GM18951 (cell line): ENCODE measurements around the gene CDC25C.
"Not testable (repeated sequence)": the region's sequence is repeated elsewhere in the genome, so short reads cannot be mapped to it uniquely, and the experiment has no call there.

Source experiments
- POLR2A ChIP-seq: IDR thresholded peaks from 4 replicates; pipeline ENCODE4 v1.6.1; 2011; ENCODE audit warnings: mild to moderate bottlenecking; ENCODE audit not compliant: insufficient read length, insufficient read depth; ENCODE audit errors: extremely low read depth
- in situ Hi-C: fragments of 300-500 bp; cut with MboI; formaldehyde crosslinking; loops from one replicate; pipeline ENCODE4 v1.12.0; 2022; ENCODE audit warnings: low sequenced_read_pairs, mixed read lengths, inconsistent platforms; ENCODE audit not compliant: unreplicated experiment

The CDC25C gene

DNA sequence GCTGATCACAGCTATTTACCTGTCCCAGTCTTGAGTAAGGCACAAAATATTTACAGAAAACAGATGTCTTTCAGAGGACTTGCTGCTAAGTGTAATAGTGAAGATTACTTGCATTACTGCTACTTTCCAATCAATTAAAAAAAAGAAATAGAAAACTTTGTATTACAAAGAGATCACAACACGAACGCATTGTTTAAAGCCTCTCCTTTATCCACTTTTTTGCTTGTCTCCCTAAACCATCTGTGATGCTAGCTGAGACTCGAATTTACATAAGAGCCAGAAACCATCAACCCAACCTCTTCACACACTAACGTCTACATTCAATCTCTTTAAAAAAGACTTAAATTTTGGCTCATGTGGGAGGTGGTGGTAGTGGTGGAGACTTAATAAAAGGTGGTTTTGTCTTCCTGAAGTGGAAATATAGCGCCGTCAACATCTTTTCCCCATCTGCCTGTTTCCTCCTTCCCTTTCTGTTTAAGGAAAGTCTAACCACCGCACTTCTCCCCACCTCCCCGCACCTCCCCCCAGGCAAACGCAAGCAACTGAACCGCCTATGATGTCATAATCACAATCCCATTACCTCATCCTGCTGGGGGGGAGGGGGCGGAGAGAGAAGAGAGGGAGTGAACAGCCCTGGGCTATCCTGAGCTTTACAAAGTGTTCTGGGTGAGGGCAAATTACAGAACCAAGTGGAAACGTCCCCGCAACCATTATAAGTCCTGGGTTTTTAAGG lies 5.5 kb upstream of the CDC25C start:
- TF ChIP-seq POLR2A: peak; percentile 35
- in situ Hi-C loops: no loop called here

DNA sequence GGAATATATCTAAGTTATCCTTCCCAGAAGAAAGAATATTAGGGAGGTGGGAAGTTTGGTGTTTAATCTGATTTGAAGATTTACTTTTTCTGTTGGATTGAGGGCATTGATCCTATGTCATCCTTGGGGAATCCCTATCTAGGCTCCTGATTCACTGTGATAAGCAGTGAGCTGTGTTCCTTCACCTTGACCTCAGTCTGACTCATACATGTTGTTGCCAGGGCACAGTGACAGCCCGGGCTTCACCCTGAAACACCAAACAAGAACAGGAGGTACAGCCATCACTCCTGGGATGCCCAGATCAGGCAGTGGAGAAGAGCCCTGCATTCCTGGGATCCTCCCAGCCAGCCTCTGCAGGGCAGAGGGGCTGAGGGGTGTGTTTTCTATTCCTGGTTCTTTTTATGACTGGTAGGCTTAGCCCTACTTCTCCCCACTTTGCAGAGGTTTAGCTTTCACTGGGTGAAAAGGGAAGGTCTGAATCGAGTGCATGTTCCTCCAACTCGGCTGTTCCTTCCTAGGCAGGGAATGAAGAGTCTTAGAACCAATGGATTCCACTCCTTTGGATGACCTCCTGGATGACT lies 3.4 kb upstream of the CDC25C start:
- in situ Hi-C loops: no loop called here
- TF ChIP-seq POLR2A: no peak

DNA sequence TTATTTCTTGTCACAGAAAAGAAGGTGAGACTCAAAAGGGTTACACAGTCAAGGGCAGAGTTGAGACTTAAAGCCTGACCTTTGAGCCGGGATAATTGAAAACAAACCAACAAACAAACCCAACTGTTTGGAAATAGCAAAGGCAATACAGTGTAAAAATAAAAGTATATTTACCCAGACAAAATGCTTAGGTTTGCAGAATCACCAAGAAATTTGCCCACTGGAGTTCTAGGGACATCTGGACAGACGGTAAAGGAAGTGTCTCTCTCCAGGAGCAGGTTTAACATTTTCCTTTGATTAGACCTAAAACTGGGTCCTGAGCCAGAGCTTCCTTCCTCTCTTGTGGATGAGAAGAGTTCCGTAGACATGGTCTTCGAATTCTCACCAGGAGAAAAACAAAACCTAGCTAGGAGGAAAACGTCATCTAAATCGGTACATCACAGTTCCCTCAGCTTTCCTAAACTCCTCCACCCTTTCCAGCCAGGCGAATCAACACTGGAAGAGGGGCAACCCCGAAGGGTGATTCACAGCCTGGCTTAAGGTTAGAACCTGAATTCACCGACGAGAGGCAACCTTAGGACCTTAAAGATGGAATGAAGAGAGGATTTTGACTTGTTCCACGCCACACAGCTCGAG lies 673 bp downstream of the CDC25C start:
- in situ Hi-C loops: no loop called here
- no peak for TF ChIP-seq POLR2A

DNA sequence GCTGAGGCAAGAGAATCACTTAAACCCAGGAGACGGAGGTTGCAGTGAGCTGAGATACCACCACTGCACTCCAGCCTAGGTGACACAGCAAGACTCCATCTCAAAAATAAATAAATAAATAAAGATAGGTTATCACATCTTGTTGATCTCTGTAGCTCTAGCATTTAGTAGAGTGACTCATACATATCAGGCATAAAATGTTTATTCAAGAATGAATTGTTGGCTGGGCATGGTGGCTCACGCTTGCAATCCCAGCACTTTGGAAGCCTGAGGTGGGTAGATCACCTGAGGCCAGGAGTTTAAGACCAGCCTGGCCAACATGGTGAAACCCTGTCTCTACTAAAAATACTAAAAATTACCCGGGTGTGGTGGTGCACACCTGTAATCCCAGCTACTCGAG lies 13.4 kb downstream of the CDC25C start:
- in situ Hi-C loops: not testable (repeated sequence)

DNA sequence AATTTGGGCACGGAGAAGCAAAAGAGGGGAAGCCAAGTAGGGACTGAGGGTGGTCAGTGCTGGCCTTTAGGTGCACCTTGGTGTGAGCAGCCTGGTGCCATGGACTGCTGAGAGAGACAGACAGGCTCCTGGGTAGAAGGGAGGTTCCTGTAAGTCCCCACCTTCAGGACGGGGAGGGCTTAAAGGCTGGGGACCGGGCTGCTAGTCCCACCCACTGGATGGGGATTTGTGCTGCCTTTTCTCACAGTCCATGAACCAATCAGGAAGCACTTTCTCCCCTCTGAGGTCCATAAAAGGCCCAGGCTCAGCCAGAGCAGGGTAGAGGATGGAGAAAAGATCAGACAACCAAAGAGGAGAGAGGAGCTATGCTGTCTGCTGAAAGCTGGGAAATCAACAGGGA lies 15.2 kb downstream of the CDC25C start:
- in situ Hi-C loops: no loop called here
- TF ChIP-seq POLR2A: no peak

DNA sequence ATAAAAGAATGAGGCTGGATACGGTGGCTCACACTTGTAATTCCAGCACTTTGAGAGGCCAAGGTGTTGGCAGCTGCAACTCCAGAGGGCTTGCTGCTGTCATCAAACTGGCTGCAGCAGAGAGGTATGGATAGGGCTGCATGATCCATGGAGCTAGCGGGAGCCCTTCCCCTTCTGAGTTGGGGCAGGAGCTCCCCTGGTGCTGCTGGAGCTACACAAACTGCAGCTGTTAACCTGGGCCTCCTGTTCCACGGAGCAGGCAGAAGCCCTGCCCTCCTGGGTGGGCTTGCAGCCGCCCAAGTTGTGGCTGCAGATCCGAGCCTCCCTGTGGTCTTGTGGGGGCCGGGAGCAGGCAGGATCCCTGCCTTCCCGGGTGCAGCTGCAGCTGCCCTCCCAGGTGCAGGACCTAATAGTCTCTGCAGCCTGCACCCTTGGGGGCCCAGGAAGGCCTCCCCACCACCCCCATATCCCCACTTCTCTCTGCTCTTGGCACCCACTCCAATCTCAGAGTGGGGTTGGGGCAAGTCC lies 15.8 kb downstream of the CDC25C start:
- in situ Hi-C loops: no loop called here
- no peak for TF ChIP-seq POLR2A

DNA sequence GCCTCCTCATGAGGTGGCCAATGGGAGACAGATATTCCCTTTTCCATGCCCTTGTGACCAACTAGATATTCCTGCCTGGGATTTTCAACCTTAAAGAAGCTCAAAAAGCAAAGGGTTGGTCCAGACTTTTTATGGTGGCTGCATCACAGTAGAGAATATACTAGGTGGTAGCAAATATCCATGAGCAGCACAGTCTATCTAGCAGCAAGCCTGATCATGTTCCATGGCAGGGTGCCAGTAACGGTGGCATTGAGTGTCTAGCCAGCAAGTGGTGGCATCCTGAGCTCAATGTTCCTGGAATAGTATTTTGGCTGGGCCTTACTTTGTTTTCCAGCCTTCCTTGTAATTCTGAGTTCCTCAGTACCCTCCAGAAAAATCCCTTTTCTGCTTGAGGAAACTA lies 25.8 kb downstream of the CDC25C start:
- no peak for TF ChIP-seq POLR2A
- in situ Hi-C loops: no loop called here

DNA sequence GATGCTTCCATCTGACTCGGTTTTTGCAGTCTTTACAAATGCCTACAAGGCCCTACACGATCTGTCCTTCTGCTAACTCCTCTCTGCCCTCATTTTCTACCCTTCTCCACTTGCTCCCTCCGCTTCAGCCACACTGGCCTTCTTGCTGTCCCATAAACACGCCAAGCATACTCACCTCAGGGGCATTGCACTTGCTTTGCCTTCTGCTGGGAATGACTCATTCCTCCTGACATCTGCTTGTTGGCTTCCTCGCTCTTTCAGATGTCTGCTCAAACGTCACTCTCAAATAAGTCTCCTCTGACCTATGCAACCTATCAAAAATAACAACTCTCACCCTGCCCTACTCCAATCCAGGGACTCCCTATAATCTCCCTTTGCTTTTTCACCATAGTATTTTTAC lies 28.2 kb downstream of the CDC25C start:
- in situ Hi-C loops: no loop called here
- no peak for TF ChIP-seq POLR2A

DNA sequence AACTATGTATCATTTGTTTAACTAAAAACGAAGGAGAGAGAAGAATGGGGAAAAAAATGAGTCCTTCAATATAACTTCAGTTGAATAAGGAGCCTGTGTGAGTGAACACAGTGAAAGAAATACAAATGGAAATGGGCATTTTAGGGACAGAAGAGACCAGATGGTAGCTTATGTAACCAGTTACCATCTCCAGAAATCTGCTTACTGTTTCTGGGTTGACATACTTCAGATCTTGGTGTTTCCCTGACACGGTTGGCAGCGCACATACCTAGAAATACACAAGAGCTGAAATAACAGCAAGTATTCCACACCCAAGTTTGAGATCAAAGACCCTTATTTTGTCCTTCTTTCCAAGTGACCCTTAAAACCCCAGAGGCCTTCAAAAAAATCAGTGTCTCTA lies 42.3 kb downstream of the CDC25C start:
- no peak for TF ChIP-seq POLR2A

DNA sequence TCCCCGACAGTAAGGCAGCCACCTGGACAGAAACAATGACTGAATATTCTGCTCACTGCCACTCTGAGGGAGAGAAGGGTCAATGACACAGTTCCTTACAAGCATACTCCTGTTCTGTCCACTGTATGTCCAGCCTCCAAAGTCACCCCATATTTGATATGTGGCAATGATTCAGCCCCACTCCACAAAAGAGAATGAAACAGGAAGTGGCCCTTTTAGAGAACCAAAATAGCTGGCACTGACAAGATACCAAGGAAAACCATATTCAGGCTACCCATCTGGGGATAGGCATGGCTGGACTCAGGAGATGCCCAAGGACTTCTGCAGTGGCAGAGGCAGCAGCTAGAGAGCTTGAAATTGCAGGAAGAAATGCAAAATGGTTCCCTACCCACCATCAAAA lies 44.4 kb downstream of the CDC25C start:
- no peak for TF ChIP-seq POLR2A
- in situ Hi-C loops: no loop called here

More for the DNA sequence above, 42.3 kb downstream of the CDC25C start:
- in situ Hi-C loops: no loop called here

DNA sequence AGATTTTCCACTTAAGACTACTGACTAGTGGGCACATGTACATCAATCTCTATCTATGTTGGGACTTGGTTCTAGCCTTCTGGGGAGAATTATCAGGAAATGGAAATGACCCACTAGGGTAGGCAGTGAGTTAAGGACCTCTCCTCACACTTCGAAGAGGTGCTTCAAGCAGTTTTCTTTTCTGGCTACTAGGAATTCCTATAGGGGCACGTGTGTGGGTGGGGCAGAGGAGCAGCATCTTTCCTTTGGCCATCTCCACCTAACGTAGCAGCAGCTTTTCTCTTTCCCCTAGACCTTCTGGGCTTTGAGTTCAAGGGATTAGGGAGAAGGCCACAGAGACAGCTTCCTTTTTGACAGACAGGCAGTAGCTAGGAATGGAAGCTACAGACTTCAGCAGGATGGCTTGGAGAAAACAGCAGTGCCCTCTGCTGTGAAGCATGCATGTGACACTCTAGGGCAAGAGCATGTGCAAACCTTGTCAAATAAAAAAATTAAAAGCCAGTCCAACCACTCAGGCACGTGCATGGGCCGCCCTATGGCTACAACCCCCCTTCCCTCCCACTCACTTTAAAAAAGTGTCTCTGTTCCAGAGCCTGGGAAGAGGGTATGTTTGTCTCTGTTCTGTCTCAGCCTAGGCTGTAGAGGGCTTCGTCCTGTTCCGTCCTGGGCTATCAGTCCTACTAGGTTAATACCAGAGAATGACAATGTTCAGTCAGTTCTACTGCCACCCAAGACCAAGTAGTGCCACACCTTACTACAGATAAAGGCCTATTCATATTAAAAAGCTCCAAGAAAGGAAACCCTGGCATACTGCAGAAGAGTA lies 48.5 kb downstream of the CDC25C start:
- in situ Hi-C loops: no loop called here
- TF ChIP-seq POLR2A: no peak

DNA sequence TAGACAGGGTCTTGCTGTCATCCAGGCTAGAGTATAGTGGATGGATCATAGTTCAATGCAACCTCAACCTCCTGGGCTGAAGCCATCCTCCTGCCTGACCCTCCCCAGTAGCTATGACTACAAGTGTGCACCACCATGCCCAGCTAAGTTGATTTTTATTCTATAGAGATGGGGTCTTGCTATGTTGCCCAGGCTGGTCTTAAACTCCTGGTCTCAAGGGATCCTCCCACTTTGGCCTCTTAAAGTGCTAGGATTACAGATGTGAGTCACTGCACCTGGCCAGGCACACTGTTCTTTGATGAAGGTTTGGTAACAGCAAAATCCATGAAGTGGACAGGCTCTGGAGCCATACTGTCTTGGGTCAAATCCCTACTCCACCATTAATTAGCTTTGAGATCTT lies 50.7 kb downstream of the CDC25C start:
- TF ChIP-seq POLR2A: no peak
- in situ Hi-C loops: no loop called here

DNA sequence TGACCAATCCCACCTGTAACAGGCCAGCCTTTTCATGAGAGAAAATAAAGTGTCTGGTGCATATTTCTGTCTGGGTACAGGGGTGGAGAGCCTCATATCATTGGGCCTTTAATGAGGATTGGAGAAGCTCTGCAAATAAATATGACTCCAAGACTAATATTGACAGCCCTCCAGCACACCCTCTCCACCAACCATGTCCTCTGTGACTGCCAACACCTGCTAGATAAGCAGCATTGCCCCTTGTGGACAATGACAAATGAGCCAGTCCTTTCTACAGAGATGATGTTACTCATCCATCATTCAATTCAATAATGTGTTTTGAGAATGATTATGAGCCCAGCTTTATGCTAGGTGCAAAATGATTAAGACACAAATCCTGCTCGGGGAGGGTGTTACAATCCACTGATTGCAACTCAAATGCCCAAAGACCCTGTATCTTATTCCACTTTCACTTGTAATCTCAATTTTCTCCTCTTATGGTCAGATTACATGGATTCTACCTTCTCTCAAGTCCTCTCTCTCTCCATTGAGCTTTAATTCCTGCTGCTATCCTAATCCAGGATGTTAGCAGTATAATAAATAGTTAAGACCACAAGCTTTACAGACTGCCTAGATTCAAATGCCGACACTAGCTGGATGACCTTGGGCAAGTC lies 55.1 kb downstream of the CDC25C start:
- no peak for TF ChIP-seq POLR2A
- in situ Hi-C loops: no loop called here
